ENCODE measurements around the gene KIAA0232.
A peak's percentile ranks its signal among the peaks of the same experiment; 100 is the strongest.
"Not testable (repeated sequence)": the region's sequence is repeated elsewhere in the genome, so short reads cannot be mapped to it uniquely, and the experiment has no call there.

The KIAA0232 gene

DNA sequence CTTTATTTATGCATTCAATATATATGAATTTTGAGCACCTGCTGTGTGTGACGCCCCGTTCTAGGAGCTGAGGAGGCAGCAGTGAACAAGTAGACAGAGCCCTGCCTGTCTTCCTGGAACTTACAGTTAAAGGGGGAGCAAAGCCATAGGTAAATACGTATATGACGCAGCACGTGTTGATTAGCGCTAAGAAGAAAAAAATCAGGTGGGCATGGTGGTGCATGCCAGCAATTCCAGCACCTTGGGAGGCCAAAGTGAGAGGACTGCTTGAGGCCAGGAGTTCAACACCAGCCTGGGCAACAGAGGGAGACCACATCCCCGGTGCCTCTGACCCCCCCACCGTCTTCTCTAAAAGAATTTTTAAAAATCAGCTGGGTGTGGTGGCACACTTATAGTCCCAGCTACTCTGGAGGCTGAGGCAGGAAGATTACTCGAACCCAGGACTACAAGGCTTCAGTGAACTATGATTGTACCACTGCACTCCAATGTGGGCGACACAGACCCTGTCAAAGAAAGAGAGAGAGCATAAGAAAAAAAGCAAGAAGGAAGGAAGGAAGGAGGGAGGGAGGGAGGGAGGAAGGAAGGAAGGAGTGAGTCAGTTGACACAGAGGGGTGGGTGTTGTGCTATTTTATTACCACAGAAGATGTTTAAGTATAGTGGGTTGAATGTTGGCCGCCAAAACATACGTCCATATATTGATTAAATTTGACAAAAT lies 5.4 kb upstream of the KIAA0232 start:
- DNase-seq (ENCODE audit: low read depth in 2 of 2), result no peak

- no peak for DNase-seq (ENCODE audit: low read depth in 2 of 2)
Observed at GRCh38 chr4:6777636-6778281, 4.8 kb upstream of the KIAA0232 start.

- DNase-seq (ENCODE audit: low read depth in 2 of 2), result no peak
Observed at GRCh38 chr4:6778435-6778834, 4.1 kb upstream of the KIAA0232 start.

DNA sequence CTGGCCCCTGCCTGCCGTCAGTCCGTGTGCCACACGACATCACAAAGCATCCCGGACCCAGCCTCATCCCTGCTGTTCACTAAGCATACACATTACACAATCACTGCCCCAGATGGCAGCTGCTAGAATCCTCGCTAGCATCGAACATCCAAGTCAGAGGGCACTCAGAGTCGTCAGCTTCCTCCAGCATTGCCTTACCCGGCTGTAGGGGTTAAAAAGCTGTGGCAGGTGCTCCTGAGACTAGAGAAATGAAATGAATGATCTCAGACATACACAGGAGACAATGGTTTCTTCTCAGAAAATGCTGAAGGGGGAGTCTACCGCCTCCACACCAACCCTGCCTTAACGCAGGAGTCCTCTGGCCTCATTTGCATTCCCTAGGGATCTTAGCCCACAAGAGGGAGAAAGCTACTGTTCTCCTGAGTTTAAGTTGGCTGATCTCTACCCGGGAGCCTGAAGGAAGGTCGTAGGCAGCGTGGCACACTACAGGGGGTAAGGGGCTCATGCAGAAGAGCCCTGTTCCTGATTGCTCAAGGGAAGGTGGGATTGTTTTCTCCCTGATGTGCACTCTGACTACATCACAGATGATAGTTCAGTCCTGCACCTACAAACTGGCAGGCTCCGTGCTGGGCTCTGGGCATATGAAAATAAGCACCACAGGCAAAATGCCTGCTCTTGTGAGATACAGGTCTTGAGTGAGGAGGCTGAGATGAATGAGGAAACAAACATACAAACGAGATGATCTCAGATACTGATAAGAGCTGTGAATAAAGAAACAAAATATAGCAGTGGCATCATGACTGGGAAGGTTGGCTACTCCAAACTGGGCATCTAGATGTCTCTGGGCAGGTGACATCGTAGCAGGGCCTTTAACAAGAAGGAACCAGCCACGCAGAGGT lies 2.6 kb upstream of the KIAA0232 start:
- no peak for DNase-seq (ENCODE audit: low read depth in 2 of 2)

GRCh38 chr4:6781113-6781512 lies 1.4 kb upstream of the KIAA0232 start:
- no peak for DNase-seq (ENCODE audit: low read depth in 2 of 2)

GRCh38 chr4:6781561-6781960 lies 966 bp upstream of the KIAA0232 start:
- no peak for DNase-seq (ENCODE audit: low read depth in 2 of 2)

DNA sequence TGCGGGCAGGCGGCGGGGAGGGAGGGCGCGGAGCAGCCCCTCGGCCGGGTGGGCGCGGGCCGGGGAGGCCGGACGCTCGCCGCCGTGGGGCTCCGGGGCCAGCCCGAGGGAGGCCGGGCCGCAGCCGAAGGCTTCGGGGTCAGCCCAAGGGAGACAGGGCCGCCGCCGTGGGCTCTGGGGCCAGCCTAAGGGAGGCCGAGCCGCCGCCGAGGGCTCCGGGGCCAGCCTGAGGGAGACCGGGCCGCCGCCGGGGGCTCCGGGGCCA lies 251 bp downstream of the KIAA0232 start:
- DNase-seq (ENCODE audit: low read depth in 2 of 2), result no peak

GRCh38 chr4:6783111-6783981 lies 819 bp downstream of the KIAA0232 start:
- DNase-seq (ENCODE audit: low read depth in 2 of 2), result peak; percentile 83 to 85

- DNase-seq (ENCODE audit: low read depth in 2 of 2), result no peak
Observed at GRCh38 chr4:6785572-6785925, 3.0 kb downstream of the KIAA0232 start.

DNA sequence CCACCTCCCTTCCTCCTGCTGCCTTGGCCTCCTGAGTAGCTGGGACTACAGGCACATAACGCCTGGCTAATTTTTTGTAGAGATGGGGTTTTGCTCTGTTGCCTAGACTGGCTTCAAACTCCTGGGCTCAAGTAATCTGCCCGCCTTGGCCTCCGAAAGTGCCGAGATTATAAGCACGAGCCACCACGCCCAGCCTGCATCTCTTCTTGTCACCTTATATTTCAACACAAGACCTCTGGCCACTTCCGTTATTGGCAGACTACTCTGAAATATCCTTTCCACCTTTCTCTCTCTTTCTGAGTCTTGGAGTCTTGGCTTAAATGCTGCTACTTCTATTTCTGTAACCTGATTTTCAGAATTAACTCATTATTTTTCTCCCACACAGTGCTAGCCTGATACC lies 5.6 kb downstream of the KIAA0232 start:
- DNase-seq (ENCODE audit: low read depth in 2 of 2), result no peak

DNA sequence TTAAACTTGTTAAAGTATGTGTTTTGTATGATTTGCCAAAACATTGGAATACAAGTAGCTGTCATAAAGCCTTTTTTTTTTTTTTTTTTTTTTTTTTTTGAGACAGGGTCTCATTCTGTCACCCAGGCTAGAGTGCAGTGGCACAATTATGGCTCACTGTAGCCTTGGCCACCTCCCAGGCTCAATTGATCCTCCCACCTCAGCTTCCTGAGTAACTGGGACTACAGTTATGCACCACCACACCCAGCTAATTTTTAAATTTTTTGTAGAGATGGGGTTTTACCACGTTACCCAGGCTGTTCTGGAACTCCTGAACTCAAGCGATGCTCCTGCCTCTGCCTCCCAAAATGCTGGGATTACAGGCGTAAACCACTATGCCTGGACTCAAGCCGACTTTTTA lies 8.7 kb downstream of the KIAA0232 start:
- DNase-seq (ENCODE audit: low read depth in 2 of 2), result not testable (repeated sequence)

DNA sequence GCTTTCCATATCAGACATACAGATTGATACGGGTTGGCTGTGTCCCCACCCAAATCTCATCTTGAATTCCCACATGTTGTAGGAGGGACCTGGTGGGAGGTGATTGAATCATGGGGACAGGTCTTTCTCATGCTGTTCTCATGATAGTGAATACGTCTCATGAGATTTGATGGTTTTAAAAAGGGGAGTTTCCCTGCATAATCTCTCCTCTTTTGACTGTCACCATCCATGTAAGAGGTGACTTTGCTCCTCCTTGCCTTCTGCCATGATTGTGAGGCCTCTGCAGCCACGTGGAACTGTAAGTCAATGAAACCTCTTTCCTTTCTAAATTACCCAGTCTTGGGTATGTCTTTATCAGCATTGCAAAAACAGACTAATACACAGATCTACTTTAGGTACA lies 9.3 kb downstream of the KIAA0232 start:
- DNase-seq (ENCODE audit: low read depth in 2 of 2), result not testable (repeated sequence)

DNA sequence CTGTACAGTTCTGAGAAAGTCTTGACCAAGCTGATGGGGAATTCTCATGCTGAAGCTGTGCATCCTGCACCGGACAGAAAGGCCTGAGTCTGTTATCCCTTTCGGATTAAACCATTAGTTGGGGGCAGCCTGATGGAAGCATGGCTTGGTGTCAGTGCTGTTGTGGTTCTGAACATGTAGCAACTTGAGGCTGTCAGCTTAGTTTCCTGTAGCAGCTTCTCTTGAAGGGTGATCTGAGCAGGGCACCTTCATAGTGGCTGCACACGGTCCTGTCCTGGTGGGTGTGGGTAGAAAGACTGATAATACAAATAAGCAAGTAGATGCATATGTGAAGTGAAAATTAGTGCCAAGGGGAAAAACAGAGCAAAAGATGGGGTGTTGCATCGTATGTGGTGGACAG lies 11.7 kb downstream of the KIAA0232 start:
- DNase-seq (ENCODE audit: low read depth in 2 of 2), result no peak

- DNase-seq (ENCODE audit: low read depth in 2 of 2), result no peak
Observed at GRCh38 chr4:6795821-6796220, 13.3 kb downstream of the KIAA0232 start.

- not testable (repeated sequence) for DNase-seq (ENCODE audit: low read depth in 2 of 2)
Observed at GRCh38 chr4:6797368-6797767, 14.8 kb downstream of the KIAA0232 start.

DNA sequence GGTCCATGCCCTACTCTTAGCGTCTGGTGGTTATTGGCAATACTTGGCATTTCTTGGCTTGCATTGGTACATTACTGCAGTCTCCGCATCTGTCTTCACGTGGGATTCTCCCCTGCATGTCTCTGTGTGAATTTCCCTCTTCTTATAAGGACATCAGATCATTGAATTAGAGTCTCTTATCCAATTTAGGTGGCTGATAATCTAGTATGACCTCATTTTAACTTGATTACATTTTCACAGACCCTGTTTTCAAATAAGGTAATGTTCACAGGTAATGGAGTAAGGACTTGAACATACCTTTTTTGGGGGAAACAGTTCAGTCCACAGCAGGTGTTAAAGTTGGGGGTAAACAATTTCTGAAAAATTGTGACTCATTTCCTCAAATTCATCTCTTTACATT lies 16.6 kb downstream of the KIAA0232 start:
- DNase-seq (ENCODE audit: low read depth in 2 of 2), result no peak

GRCh38 chr4:6802025-6802424 lies 19.5 kb downstream of the KIAA0232 start:
- DNase-seq (ENCODE audit: low read depth in 2 of 2), result no peak

DNA sequence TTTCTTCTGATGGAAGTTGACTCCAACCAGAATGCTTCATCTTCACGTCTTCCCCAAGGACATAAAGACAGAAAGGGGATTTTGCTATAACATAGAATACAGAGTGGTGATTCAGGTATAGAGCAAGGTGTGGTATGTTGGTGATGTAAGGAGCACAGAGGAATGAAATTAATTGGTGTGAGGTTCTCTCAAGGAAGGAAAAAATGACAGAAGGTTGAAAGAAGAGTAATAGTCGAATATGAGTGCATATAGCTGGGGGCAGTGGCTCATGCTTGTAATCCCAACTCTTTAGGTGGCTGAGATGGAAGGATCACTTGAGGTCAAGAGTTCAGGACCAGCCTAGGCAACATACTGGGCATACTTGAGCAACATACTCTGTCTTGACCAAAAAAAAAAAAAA lies 20.1 kb downstream of the KIAA0232 start:
- DNase-seq (ENCODE audit: low read depth in 2 of 2), result no peak

DNA sequence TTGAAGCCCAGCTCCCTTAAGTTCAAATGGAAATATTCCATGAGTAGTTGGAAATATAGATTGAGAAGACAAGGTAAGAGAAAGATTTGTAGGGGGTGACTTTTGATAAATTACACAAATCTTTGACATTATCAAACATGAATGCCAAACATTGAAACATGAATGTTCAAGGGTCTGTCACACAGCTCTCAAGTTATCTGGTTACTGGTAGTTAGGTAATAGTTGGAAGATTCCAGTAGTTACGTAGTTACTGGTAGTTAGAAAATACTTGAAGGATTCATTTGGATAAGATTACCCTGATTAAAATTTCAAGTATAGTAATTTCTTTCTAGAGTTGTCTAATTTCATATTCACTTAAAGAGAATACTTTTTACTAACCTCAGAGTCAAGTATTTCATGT lies 20.7 kb downstream of the KIAA0232 start:
- DNase-seq (ENCODE audit: low read depth in 2 of 2), result no peak

GRCh38 chr4:6804082-6804752 lies 21.7 kb downstream of the KIAA0232 start:
- DNase-seq (ENCODE audit: low read depth in 2 of 2), result no peak

GRCh38 chr4:6806924-6807626 lies 24.5 kb downstream of the KIAA0232 start:
- no peak for DNase-seq (ENCODE audit: low read depth in 2 of 2)
